ENCODE results near the gene HOXA4.

HOXA4 gene

DNA sequence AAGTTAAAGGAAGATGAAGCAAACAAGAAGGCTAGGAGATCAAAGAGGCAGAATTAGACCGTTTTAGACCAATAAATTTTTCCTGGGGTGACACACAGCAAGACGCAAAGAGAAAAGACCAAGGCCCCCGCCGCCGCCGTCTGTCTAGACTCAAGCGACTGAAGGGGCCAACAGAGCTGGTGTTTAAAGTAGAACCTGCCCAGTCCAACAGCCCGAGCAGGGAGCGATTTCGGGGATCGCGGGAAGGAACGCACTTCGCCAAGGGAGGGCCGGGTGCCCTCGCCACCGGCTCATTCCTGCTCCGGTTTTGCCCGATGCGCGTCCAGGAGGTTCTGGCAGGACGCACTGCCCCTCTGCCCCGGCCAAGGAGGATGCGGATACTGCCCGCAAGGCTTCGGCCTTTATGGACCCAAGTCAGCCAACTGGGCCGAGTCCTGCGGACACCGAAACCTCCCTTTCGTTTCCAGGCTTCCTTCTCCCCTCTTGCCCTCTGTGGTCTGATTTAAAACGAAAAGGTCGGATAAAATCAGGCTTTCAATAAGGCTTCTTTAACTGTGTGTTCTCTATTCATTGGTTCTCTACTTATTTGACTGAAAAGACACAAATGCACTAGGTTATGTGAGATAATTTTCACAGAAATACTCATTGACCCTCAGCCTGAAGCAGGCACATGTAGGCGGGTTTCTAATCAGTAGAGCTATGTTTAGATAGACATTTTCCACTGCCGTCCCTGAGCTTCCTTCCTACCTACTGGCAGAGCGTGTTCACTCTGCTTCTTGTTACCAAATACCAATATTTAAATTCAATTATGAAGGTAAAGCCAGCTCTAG, 28.1 kb upstream of the HOXA4 start:
- no peak for DNase-seq (ENCODE audit: low read depth)

DNA sequence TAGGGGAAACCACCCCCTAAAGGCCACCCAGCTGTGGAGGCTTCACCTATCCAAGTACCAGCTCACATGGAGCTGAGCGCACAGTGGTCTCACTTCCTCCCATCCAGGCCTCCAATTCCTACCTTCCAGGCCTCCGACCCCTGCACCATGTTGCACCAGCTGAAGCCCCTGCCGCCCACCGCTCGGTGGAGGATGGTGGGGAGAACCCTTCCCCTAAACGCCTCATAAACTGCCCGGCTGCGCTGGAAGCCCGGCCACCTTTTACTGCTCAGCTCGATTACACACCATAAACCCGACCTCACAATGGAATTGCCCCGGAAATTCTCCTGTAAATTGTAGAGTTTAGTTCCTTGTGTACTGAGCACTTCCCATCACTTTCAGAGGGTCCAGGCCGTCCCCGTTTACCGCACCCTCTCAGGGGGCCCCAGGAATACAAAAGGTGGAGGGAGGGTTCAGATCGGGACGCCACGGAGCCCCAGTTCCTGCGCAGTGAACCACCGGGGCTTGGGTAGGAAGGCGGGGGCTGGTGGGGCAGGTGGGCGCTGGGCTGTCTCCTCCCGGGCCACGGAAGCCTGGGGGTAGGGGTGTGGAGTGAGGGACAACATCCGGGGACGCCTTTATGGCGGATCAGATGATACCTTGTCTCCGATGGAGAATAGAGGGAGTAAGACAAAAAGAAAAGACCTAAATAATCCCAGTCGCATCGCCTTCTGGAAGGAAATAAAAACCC, 27.3 kb upstream of the HOXA4 start:
- no peak for DNase-seq (ENCODE audit: low read depth)

DNA sequence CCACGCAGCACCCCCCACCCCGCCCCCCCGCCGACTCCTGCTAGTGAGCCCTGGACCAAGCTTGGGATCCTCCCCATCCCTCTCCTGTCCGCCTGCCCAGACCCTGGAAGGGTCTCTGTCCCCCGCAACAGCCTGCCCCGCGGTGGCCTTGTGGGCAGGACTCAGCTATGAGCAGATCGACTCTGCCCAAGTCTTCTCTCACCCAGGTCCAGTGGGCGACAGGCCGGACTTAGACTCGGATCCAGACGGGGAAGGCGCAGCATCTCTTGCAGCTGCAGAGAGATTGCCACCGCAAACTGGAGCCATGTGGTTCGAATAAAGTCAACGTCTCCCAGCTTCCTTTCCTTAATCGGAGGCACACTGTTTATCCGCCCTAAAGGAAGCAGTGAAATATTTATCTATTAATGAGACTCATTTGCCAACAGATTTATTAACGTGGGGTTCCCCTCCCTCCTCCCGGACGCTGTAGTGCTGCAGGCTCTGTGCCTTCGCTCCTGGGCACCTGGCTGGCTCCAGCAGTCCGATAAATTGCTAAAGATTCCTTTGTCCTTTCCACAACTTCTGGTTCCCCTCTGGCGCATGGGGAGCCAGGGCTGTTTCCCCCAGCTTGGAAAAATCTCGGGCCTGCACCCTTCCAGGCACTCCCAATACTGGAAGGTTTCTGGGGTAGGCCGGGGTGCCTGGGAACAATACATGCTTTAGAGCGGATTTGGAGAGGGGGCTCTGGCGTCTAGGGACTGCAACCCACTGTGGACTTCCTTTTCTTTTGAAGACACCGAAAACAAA, 26.6 kb upstream of the HOXA4 start:
- no peak for DNase-seq (ENCODE audit: low read depth)

DNA sequence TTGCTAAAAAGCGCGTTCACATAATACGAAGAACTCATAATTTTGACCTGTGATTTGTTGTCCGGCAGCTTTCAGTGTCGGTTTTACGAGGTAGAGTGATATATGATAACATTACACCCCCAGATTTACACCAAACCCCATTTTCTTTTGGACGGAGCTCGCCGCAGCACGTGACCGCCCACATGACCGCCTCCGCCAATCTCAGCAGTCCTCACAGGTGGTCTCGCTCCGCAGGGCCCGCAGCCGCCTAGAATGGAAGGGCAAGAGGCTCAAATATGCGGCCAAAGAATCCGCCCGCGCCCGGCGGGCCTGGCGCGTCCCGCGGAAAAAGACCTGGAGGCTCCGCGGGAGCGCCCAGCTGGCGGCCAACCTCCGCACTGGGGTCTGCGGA, 25.9 kb upstream of the HOXA4 start, which contains the start of gene HOXA7:
HOXA7 (minus strand) TSS at position 168 of the 391 bp plus-strand sequence; CDS start at position 38, 130 bp downstream.
- no peak for DNase-seq (ENCODE audit: low read depth)

DNA sequence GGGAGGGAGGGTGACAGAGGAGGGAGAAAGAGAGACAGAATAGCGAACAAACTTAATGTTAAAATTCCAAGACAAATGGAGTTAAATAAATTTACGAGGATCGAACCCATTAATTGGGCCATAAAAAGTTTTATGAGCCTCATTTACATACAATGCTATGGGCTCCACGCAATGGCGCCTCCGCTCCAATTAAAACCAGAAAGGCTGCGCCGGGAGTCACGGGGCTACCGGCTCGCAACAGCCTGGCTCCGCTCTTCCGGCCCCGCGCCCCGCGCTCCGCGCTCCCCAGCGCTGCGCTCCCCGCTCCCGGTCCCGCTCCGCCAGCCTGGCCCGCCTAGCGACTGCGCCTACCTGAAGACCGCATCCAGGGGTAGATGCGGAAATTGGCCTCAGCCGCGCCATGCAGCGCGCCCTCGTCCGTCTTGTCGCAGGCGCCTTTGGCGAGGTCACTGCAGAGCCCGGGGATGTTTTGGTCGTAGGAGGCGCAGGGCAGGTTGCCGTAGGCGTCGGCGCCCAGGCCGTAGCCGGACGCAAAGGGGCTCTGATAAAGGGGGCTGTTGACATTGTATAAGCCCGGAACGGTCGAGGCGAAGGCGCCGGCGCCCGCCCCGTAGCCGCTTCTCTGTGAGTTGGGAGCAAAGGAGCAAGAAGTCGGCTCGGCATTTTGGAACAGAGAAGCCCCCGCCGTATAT, 25.4 kb upstream of the HOXA4 start:
- no peak for DNase-seq (ENCODE audit: low read depth)

DNA sequence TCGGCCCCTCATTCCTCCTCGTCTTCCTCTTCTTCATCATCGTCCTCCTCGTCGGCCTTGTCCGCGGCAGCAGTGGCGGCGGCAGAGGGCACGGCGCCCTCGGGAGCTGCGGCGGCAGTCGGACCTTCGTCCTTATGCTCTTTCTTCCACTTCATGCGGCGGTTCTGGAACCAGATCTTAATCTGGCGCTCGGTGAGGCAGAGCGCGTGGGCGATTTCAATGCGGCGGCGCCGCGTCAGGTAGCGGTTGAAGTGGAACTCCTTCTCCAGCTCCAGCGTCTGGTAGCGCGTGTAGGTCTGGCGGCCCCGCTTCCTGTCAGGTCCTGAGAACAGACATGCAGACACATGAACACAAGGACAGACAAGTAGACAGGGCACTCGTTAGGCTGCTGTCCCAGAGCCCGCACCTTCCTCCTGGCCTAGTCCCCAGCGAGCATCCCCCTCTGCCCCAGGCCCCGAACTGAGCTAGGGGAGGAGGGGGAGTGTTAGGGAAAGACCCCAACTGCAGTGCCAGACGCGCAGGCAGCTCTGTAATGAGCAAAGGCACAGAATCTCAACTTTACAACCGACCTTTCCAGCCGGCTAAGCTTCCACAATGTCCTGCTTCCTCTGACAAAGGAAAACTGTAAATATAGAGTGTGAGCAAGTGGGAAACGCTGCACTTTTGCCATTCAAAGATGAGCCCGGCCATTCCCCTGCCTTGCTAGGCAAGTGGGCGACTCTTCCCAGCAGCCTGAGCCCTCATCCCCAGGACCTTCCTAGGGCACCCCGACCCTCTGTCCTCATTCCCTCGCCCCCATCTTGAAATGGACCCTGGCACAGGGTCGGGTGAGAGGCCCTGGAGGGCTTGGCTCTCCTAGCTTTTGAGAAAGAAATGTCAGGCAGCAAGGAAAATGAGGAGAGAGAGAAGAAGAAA, 24.6 kb upstream of the HOXA4 start:
- no peak for DNase-seq (ENCODE audit: low read depth)

DNA sequence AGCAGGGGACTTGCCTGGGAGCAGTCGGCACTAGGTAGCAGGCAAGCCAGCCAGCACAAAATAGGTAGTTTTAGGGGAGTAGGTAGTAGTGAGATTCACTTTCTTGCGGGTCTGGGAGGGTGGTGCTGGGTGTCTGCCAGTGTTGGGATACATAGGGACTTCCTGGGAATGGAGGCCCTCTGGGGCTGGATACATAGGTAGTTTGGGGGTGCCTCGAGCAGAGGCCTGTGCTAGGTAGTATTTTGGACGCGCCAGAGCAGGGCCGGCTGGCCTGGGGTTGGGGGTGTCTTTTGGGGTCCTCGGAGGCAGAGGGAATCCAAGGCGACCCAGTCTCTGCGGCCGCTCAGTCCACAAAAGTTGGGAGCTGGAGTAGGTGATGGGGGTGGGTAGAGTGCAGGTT, 23.8 kb upstream of the HOXA4 start:
- DNase-seq (ENCODE audit: low read depth) = no peak

DNA sequence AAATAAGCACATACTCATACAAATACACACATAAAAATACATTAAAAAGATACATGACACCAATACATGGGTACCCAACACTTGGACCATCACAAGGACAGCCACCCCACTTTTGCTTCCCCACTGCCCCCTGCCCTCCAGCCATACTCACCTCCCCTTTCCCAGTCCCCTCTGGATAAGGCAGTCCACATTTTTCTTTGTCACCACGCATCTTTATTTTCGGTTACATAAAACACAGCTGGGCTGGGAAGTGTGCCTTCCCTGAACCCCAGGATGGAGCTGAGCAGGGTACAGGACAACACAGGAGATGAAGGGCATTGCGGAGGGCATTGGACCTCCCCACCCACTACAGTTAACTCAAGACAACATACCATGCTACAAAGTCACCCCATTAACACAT, 23.0 kb upstream of the HOXA4 start:
- no peak for DNase-seq (ENCODE audit: low read depth)

DNA sequence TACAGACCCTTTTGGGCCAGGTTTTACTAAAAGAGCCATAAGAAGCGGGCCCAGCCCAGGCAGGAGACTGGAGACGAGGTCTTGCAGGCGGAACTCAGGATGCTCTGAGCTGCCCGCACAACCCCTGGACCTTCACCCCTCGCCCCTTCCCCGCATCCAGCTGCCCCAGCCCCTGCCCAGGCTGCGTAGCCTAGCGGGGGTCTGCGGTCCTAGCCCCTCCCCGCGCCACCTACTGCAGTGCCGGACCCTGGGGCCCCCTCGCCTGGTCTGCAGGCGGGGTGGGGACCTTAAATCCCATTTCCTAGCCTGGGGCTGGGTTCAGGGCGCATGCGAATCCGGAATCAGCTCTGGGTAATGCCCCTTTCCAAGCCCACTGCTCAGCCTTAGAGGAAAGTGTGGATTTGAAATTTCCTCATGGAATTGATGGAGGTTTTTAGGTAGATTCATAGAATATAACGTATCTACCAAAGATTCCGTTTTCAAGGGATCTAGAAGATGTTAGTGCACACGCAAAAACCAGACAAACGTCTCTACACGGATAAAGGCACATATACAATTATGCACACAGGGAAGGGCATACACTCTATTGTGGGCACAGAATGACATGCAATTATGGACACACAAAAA, 22.4 kb upstream of the HOXA4 start:
- DNase-seq (ENCODE audit: low read depth) = no peak

DNA sequence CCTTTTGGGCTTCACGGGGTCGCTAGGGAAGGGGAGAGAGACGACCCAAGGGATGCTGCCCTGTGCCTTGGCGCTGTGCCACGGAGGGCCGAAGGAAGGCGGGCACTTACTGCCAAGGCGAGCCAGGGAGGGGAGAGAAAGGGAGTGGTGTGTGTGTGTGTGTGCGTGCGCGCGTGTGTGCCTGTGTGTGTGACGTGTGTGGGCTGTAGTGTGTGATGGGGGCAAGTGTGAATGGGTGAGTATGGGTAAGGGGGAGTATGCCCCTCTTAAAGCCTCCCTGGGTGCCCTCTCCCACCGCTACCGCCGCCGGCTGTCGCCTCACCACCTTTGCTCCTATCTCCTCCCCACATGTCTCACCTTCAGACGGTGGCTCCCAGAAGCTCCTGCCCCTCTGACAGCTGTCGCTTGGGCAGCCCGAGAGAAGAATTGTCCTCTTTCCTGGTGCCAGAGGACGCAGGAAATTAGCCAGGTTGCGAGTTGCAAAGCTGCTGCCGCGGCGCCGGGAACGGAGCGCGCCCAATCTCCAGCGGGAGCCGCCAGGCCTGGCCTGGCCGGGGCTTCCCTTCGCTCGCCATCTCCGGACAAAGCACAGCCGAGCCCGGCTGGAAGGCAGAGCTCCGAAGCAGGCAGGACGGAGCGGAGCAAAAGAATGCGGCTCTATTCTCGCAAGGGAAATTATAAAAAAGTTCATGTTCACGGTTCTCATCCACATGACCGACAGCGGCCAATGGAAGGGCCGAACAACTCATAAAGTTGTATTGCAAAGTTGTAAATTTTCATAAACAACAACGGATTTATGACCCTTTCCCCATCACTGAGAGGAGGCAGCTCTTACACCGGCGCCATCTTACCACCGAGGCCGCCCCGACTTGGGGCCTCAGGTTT, 21.6 kb upstream of the HOXA4 start, which contains the start of gene HOXA3:
HOXA3 (minus strand) TSS at position 653 of the 885 bp plus-strand sequence. CDS start 41,943 bp downstream, outside the sequence.
- DNase-seq (ENCODE audit: low read depth) = no peak

DNA sequence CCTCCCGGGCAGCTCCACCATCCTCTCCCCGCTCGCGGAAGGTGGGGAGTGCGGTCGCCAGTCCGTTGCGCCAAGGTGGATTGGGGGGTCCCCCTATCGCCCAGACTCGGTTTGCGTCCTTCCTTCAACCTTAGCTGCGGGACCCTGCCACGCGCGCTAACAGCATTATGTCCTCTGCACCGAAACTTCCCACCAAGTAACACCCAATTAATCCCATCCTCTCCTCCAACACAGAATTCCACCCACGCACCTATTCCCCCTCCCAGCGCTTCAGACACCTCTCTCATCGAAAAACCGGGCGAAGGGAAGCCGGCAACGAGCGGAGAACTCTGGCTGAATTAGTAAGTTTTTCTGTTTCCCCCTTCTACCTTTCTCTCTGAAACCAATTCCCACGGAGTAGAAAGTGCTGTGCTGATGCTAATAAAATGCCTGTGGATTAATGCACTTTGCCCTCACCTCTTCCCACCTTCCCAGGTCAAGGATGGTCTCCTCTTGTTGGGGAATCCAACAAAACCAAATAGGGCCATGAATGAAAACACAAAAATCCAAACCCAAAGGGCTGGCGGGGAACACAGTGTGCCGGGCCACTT, 20.9 kb upstream of the HOXA4 start:
- no peak for DNase-seq (ENCODE audit: low read depth)

DNA sequence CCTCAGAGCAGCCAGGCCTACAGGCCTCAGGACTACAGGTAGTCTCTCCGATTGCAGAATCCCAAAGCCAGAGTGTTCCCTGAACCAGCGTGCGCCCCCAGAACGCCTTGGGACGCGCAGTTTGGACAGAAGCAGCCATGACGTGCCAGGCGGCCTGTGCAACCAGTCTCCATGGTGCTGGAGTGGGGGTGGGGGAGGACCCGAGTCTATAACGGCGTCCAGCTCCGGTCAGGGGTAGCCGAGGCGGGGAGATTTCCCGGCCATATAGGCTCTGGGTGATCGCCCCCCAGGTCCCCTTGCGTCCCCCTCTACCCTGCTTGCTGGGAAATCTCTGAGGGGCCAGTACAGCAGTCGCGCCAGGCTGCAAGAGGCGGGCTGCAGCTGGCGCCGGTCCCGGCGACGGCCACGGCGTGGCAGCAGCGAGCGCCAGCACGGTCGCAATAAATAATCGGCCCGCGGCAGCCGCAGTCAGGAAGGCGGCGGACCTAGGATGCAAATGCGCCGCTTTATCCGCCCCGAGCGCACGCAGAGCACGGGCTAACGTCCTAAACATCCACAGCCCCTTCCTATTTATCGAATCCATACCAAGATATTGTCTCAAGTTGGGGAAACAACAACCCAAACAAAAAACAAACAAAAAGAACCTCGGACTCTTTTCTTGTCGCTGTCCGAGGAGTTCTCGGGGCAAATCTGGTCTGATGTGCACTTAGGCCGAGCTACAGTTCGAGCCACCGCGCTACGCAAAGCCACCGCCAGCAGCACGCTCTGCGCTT, 20.2 kb upstream of the HOXA4 start:
- no peak for DNase-seq (ENCODE audit: low read depth)

DNA sequence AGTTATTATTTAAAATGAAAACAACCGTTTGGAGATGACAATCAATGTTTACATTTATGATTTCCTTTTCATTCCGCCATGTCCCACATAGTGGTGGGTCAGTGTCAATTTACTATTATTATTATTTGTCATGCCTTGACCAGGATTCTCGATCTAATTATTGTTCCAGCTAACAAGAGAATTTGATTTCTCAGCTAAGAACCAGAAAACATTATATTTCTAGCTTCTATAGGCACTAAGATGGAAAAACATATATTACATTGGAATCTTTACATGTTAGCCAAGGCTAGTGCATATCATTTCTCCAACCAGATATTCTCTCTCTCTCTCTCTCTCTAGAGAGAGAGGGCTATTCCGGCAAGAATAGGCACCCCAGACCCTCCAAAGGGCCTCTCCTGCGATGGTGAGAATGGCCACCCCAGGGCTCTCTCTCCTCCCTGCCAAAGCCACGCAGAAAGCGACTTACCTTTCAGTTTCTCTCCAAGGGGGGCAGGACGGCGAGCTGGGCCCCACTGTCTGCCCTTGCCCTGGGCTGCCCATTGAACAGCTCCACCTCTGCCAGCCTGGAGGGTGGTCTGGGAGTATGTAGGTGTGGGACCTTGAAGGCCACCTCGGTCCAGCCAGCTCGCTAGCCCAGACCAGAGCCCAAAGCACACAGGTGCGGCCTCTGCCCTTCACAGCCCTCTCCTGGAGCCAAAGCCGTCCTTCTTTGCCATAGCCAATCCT, 19.4 kb upstream of the HOXA4 start:
- no peak for DNase-seq (ENCODE audit: low read depth)

DNA sequence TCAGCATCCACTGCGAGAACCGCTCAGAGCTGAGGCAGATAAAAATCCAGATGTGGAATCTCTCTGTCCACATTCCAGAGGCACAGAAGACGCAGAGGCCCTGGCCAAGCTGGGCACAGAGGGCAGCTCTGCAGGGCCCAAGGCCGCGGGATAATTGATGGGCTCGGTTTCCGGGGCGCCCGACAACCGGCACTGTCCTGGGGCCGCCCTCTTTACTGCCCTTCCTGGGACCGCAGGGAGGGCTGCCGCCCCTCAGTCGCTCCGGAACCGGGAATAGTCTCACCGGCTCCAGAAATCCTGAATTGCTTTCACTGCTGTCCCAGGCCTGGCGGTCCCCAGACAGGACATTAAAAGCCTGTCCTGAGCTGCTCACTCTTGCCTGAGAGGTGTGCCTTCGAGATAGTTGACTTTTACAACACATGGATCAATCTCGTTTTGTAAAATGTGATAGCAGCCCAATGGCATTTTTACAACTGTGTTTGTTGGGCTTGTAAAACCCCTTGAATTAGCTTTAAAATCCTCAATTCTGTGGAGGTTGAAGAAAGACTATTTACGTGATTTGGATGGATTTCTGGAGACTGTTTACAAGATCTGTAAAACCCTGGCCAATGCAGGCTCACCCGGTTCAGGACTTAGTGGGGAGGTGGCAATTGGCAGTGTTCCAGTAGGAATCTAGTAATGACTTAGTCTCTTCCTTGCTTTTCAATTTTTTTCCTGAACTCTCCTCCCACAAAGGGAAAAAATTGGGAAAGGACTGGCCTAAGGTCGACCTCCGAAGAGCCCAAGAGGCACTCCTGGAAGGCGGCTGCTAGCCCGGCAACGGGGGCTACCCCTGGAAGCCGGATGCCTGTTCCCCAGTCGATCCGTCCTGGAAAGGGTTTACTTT, 18.4 kb upstream of the HOXA4 start:
- no peak for DNase-seq (ENCODE audit: low read depth)

DNA sequence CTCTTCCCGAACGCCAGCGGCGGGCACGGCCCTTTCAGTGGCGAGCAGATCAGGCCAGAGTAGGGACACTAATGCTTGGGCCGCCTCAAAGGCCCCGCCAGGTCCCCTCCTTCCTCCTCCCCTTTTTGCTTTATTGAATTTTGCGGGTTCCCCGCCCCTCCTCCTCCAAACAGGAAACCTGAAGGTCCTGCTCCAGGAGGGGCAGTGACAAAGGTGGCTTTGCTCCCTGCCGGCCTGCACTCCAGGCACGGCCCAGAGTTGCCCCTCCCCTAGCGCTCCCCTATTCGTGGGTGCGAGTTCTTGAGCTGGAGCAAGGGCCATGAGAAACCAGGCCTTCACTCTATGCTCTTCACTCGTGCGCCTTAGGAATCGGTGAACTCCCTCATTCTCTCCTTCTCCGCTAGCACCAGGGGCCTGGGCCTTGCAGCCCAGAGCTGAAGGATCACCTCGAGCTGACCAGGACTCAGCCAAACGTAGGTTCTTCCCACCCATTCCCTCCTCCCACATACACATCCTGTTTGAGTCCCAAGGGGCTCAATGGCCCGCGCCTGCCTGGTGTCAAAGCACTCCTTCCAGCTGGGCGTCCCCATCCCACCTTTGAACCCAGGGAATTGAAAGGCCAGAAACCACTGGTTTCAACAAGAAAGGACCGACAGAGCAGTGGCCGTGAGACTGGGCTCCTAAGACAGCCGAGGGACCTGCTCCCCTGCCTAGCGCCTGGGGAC, 17.6 kb upstream of the HOXA4 start:
- no peak for DNase-seq (ENCODE audit: low read depth)
